Measurements from ENCODE around the gene PIAS2.

GRCh38 chr18:46859855-46860254, 57.5 kb downstream of the PIAS2 start:
- TF ChIP-seq CTCF (IDR thresholded peaks at IDR 0.05; ENCODE audit: poor library complexity) (no peak), EZH2phosphoT487 (IDR thresholded peaks at IDR 0.05; ENCODE audit: low read depth, severe bottlenecking, unreplicated experiment) (no peak), EZH2 (IDR thresholded peaks at IDR 0.05; ENCODE audit: borderline replicate concordance) (no peak)
